Panc1 (cell line): ENCODE data around the gene IFITM2.

Source experiments
- POLR2AphosphoS5 ChIP-seq: IDR thresholded peaks from 2 replicates; pipeline ENCODE4 v1.6.1; 2012; ENCODE audit warnings: mild to moderate bottlenecking, low read depth, low read length, moderate library complexity
- SIN3A ChIP-seq: IDR thresholded peaks from 2 replicates; pipeline ENCODE4 v1.6.1; 2012; ENCODE audit warnings: low read depth, mild to moderate bottlenecking, low read length, moderate library complexity, borderline replicate concordance; ENCODE audit not compliant: insufficient read depth
- TCF7L2 ChIP-seq: IDR thresholded peaks from 2 replicates; pipeline ENCODE4 v1.6.1; 2011; ENCODE audit warnings: mild to moderate bottlenecking, low read depth, low read length, inconsistent platforms
- TF ChIP-seq, protein P1 (sequence below): fragments of 450-650 bp; IDR thresholded peaks from 2 replicates; pipeline ENCODE4 v1.5.1; 2017; ENCODE audit warnings: mild to moderate bottlenecking
- TF ChIP-seq, protein P2 (sequence below), 2 experiments: IDR thresholded peaks; 2 replicates each; pipeline ENCODE4 v1.6.1; 2011 to 2012; ENCODE audit warnings: low read depth in 2 of 2, control low read depth in 1 of 2, low read length in 1 of 2, mild to moderate bottlenecking in 1 of 2, moderate library complexity in 1 of 2; ENCODE audit not compliant: insufficient read depth in 1 of 2

DNA sequence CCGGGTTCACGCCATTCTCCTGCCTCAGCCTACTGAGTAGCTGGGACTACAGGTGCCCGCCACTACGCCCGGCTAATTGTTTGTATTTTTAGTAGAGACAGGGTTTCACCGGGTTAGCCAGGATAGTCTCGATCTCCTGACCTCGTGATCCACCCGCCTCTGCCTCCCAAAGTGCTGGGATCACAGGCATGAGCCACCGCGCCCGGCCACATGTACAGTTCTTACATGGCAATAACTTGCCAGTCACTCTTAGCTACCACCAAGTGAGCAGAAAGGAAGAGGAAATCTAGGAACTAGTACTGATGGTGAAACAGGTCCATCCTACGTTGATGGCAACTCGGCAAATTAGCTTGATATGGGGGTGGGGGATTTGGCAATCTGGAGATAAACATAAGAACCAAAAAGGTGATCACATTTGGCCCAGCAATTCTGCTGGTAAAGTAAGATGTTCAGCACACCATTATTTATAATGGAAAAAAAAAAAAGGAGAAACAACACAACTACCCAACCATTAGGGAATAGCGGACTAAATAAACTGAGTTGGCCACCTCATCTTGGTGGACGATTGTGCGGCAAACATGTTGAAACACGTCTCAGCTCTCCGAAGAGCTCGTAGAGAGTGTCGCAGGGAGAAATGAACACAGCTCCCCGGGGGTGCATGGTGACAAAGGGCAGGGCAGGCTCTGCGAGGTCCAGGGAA is 24.1 kb upstream of the IFITM2 start:
- TF ChIP-seq, protein P1, sequence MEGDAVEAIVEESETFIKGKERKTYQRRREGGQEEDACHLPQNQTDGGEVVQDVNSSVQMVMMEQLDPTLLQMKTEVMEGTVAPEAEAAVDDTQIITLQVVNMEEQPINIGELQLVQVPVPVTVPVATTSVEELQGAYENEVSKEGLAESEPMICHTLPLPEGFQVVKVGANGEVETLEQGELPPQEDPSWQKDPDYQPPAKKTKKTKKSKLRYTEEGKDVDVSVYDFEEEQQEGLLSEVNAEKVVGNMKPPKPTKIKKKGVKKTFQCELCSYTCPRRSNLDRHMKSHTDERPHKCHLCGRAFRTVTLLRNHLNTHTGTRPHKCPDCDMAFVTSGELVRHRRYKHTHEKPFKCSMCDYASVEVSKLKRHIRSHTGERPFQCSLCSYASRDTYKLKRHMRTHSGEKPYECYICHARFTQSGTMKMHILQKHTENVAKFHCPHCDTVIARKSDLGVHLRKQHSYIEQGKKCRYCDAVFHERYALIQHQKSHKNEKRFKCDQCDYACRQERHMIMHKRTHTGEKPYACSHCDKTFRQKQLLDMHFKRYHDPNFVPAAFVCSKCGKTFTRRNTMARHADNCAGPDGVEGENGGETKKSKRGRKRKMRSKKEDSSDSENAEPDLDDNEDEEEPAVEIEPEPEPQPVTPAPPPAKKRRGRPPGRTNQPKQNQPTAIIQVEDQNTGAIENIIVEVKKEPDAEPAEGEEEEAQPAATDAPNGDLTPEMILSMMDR = no peak
- no peak for TF ChIP-seq SIN3A
- TF ChIP-seq, protein P2, sequence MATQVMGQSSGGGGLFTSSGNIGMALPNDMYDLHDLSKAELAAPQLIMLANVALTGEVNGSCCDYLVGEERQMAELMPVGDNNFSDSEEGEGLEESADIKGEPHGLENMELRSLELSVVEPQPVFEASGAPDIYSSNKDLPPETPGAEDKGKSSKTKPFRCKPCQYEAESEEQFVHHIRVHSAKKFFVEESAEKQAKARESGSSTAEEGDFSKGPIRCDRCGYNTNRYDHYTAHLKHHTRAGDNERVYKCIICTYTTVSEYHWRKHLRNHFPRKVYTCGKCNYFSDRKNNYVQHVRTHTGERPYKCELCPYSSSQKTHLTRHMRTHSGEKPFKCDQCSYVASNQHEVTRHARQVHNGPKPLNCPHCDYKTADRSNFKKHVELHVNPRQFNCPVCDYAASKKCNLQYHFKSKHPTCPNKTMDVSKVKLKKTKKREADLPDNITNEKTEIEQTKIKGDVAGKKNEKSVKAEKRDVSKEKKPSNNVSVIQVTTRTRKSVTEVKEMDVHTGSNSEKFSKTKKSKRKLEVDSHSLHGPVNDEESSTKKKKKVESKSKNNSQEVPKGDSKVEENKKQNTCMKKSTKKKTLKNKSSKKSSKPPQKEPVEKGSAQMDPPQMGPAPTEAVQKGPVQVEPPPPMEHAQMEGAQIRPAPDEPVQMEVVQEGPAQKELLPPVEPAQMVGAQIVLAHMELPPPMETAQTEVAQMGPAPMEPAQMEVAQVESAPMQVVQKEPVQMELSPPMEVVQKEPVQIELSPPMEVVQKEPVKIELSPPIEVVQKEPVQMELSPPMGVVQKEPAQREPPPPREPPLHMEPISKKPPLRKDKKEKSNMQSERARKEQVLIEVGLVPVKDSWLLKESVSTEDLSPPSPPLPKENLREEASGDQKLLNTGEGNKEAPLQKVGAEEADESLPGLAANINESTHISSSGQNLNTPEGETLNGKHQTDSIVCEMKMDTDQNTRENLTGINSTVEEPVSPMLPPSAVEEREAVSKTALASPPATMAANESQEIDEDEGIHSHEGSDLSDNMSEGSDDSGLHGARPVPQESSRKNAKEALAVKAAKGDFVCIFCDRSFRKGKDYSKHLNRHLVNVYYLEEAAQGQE (IDR thresholded peaks at IDR 0.05; ENCODE audit: insufficient read depth in 1 of 2, low read depth in 2 of 2, low read length in 1 of 2) = no peak
- no peak for TF ChIP-seq POLR2AphosphoS5
- TF ChIP-seq TCF7L2 = no peak
